ENCODE results near the gene GJB5.
A peak's percentile ranks its signal among the peaks of the same experiment; 100 is the strongest.

GJB5 gene

DNA sequence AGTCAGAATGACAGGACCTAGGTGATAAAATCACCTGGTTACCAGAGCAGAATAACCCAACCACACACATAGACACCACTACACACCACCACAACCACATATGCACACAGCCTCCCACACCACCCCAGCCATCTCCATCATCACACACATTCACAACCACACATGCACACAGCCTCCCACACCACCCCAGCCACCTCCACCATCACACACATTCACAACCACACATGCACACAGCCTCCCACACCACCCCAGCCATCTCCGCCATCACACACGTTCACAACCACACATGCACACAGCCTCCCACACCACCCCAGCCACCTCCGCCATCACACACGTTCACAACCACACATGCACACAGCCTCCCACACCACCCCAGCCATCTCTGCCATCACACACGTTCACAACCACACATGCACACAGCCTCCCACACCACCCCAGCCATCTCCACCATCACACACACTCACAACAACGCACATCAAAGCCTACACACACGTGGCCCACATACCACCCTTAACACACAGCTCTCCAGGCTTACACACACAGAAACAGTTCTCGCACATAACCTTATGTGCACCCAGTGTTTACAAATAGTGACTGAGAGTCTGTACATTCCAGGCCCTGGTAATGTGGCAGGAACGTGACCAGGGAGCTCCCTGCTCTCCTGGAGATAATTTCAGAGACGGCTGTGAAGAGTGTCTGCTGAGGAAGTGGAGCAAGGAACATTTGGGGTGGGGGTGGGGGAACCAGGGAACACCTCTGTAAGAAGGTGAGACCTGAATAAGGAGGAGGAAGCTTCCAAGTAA, 22.9 kb downstream of the GJB5 start:
- DNase-seq = no peak

DNA sequence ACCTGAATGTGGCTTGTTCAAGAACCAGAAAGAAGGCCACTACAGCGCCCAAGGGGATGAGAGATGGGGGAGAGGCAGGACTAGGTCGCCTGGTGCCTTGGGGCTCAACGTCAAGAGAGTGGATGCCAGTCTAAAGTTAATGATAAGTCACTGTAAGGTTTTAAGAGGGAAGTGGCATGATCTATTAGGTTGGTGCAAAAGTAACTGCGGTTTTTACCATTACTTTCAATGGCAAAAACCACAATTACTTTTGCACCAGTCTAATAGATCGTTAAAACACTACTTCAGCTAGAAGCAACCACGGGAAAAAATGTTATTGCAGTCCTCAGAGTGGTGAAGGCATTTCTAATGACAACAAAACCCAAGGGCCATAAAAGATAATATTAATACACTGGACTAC, 23.5 kb downstream of the GJB5 start:
- no peak for DNase-seq

- DNase-seq = no peak
These were observed 24.2 kb downstream of the GJB5 start for GRCh38 chr1:34779005-34779404.

- no peak for DNase-seq
These were observed 24.7 kb downstream of the GJB5 start for GRCh38 chr1:34779526-34779925.

DNA sequence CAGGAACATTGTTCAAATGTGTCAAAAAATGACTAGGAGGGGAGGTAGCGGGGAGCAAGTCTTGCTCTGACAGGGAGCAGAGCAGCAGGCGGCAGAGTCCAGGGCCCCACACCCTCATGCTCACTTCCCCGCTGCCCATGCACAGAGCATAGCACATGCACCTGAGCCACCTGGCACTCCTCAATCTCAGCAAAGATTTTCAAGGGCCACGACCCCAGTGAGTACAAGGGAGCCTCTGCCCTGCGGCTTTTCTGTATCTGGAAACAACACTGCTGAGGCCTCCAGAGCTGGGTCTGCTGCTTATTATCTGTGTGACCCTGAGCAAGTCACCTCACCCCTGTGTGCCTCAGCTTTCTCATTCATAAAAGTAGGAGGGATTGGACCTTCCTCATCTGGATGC, 25.1 kb downstream of the GJB5 start:
- no peak for DNase-seq

- DNase-seq = no peak
These were observed 25.7 kb downstream of the GJB5 start for GRCh38 chr1:34780528-34780927.

DNA sequence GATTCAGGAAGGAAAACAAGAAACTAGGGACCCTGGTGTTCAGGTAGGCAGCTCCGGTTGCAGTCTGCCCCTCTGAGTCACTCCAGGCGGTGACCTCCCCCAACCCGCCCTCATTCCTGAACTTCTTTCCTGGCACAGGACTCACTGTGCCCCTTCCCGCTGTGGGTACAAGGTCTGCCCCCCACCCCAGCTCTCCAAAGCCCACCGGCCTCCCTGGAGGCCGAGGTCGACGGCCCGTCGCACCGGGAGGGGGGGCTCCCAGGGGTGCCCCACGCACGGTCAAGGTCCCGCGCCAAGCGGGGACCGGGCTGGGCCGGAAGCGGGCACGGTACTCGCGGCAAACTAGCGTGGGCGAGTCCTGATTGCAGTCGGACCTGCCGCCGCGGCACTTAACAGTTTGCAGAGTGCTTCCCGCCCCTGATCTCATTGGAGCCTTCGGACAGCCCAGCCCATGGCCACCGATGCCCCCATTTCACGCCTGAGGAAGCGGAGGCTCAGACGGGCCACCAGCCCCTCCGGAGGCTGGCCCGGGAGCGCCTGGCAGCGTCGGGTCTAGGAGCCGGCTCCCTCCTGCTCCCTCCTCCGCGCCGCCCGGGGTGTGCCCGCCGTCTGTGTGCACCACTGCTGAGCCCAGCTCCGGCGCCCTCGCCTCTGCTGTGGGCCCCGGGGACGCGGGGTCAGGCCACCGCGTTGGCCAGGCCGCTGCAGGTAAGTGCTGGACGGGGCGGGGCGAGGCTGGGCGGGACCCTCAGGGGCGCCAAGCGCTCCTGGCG, 26.4 kb downstream of the GJB5 start, which contains the start of gene GJB3:
Gene GJB3, plus strand, starts transcription at position 144 of the 773 bp plus-strand sequence. CDS start 3,549 bp downstream, outside the sequence.
- no peak for DNase-seq

DNA sequence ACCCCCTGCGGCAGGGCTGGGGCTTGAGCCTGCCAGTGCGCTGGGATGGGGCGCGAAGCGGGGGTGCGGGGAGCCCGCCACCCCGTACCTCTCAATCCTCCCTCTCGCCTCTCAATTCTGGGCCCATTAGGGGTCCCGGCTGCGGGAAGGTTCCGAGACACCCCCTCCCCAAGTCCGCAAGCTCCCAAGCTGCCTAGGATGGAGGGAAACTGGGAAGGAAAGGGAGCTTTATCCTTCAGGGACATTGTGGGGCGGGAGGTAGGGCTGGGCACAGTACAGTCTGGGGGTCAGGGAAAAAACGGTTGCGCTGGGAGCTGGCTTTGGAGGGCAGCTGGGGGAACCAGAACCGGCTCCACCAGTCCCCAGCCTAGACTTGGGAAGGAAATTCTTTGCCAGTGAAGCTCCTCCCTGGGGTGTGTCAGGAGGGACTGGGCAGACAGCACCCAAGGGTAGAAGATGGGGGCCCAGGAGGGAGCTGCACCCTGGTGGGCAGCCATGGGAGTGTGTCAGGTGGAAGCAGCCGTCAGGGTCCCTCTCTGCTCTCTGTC, 27.1 kb downstream of the GJB5 start:
- DNase-seq = no peak

GRCh38 chr1:34784751-34785221, 29.9 kb downstream of the GJB5 start:
- peak; percentile 21 for DNase-seq

GRCh38 chr1:34785231-34785874, 30.5 kb downstream of the GJB5 start:
- peak; percentile 16 for DNase-seq

GRCh38 chr1:34785875-34786470, 31.1 kb downstream of the GJB5 start:
- no peak for DNase-seq

- peak; percentile 82 for DNase-seq
These were observed 31.9 kb downstream of the GJB5 start for GRCh38 chr1:34786521-34787325.

GRCh38 chr1:34787461-34788420, 32.9 kb downstream of the GJB5 start:
- peak; percentile 49 for DNase-seq

DNA sequence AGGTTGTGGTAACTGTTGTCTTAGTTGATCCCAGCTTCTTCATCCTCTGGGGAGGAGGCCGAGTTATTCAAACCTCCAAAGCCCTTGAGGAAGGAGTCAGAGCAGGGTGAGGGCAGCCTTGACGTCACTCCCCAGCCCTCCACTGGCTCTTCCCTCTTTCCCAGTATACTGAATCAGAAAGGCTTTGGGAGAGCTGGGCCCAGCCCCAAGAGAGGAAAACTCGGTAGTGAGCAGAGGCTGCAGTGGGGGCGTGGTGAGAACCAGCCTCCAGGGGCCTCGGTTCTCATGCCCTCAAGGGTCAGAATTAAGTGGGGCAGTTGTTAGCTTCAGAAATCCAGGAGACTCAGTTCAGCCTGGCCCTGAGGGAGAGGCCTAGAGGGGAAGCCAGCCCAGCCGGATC, 36.1 kb downstream of the GJB5 start:
- no peak for DNase-seq

GRCh38 chr1:34792424-34792823, 37.6 kb downstream of the GJB5 start:
- no peak for DNase-seq

DNA sequence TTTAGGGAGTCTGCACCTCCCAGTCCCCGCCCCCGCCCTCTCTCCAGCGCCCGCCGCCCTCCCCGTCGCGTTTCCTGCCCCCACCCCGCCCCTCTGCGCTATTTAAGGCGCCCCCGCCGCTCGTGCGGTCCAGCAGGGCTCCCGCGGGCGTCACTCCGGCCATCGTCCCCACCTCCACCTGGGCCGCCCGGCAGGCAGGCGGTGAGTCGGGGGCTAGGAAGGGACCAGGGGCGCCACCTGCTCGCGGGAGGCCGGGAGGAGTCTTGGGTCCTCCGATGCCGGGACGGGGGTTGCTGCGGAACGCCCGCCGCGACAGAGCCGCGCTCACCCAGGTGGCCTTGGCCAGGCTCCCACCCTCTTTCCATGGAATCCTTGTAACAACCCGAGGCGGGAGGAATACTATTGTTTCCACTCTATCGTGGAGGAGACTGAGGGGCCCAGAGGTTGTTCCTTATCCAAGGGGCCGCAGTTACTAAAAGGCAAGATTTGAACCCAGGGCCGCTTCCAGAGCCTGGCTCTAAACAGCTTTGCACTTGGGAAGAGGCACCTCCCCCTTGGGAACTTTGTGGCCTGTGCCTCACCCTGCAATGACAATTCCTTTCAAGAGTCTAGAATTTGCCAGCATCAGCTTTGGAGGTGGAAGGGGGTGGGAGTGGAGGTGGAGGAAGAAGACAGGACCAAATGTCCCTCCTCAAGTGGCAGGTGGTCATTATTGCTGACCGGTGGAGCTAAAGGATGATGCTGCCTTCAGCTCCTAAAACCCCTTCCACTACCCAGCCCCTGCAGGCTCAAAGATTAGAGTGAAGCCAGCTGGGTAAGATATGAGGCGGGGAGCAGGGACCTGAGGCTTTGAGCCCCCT, 38.3 kb downstream of the GJB5 start, which contains the start of gene GJA4:
Gene GJA4, plus strand, starts transcription at position 132 of the 860 bp plus-strand sequence. CDS start 1,215 bp downstream, outside the sequence.
- no peak for DNase-seq

GRCh38 chr1:34794001-34794789, 39.3 kb downstream of the GJB5 start:
- peak; percentile 18 for DNase-seq

DNA sequence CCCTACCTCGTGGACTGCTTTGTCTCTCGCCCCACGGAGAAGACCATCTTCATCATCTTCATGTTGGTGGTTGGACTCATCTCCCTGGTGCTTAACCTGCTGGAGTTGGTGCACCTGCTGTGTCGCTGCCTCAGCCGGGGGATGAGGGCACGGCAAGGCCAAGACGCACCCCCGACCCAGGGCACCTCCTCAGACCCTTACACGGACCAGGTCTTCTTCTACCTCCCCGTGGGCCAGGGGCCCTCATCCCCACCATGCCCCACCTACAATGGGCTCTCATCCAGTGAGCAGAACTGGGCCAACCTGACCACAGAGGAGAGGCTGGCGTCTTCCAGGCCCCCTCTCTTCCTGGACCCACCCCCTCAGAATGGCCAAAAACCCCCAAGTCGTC, 39.9 kb downstream of the GJB5 start:
- no peak for DNase-seq

DNA sequence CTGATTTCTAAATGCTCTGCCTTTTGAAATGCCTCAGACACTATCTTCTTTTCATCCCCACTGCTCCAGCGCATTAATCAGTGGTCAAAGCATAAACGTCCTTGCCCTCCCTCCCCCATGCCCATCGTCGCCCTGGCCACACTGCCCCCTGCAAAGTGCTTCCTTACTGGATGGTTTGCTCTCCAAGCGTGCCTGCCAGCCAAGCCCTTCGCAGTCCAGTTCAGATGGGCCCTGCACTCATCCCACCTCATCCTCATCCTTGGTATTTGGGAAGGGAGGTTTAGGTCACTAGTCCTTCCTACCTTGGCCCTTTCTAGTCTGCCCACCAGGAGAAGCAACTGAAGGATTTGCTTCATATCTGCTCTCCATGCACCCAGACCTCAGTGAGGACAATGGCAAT, 41.1 kb downstream of the GJB5 start:
- DNase-seq = no peak
